ENCODE measurements around the gene SEMA4D.

- TF ChIP-seq ZGPAT (CRISPR knock-in tag; IDR thresholded peaks at IDR 0.05) (no peak), PHF8 (CRISPR knock-in tag; IDR thresholded peaks at IDR 0.05) (no peak), ZFYVE20 (CRISPR knock-in tag; IDR thresholded peaks at IDR 0.05; ENCODE audit: borderline replicate concordance, low read depth) (no peak), IKZF1 (IDR thresholded peaks at IDR 0.05) (no peak), HDAC2 (CRISPR knock-in tag; IDR thresholded peaks at IDR 0.05) (no peak), MYNN (CRISPR knock-in tag; IDR thresholded peaks at IDR 0.05; ENCODE audit: low read depth) (no peak), POLR2A (IDR thresholded peaks at IDR 0.05; ENCODE audit: insufficient read depth in 1 of 2, low read depth in 2 of 2, low read length in 2 of 2) (no peak), ZBTB20 (CRISPR knock-in tag; IDR thresholded peaks at IDR 0.05; ENCODE audit: borderline replicate concordance, low read depth) (no peak), CHD2 (IDR thresholded peaks at IDR 0.05; ENCODE audit: low read depth, low read length) (no peak)
Measured at GRCh38 chr9:89477384-89477783, 20.5 kb downstream of the SEMA4D start.
